HG02870 (cell line): ENCODE data around the gene ZNF124.
A peak's percentile ranks its signal among the peaks of the same experiment; 100 is the strongest.
"Not testable (repeated sequence)": the region's sequence is repeated elsewhere in the genome, so short reads cannot be mapped to it uniquely, and the experiment has no call there.

Experiments used
- ATAC-seq: cut with Tn5 transposase; IDR thresholded peaks from one replicate; pipeline ENCODE4 v1.9.1; 2021; ENCODE audit warnings: mild to moderate bottlenecking, moderate library complexity; ENCODE audit not compliant: unreplicated experiment

ZNF124 gene

DNA sequence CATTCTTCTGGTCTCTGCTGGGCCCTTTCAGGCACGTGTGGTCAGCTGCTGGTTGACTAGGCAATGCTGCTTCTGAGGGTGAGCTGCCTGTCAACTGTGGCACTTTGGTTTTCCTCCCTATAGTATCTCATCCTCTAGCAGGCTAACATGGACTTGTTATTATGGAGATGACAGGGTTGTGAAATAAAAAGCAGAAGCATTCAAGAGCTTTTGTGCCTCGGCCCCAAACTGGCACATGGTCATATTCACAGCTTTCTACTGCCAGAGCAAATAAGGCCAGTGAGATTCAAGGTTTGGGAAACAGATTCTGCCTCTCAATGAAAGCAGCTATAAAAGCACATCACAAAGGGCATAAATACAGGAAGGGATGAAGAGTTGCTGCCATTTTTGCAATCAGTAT, 1.6 kb upstream of the ZNF124 start:
- ATAC-seq = no peak

GRCh38 chr1:247172996-247173395, 1.2 kb upstream of the ZNF124 start:
- no peak for ATAC-seq

- peak; percentile 49 for ATAC-seq
These were observed 377 bp downstream of the ZNF124 start for GRCh38 chr1:247171443-247171842.

DNA sequence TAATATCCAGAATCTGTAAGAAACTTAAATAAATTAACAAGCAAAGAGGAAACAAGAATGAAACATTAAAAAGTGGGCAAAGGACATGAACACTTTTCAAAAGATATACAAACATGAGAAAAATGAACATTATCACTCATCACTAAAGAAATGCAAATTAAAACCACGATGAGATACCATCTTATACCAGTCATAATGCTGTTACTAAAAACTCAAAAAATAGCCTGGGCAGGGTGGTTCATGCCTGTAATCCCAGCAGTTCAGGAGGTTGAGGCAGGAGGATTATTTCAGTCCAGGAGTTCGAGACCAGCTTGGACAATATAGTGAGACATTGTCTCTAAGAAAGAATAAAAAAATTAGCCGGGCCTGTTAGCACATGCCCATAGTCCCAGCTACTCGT, 6.1 kb downstream of the ZNF124 start:
- no peak for ATAC-seq

- no peak for ATAC-seq
These were observed 7.1 kb downstream of the ZNF124 start for GRCh38 chr1:247164694-247165093.

DNA sequence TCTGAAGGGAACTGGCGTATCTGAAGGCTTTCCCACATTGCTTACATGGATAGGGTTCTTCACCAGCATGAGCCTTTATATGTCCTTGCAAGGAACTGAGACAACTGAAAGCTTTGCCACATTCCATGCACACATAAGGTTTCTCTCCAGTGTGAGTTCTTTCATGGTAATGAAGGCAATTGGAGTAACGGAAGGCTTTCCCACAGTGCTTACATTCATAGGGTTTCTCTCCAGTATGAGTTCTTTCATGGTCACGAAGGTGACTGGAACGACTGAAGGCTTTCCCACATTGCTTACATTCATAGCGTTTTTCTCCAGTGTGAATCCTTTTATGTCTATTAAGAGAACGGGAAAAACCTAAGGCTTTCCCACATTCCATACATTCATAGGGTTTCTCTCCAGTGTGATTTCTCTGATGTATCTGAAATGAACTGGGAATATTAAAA, 15.0 kb downstream of the ZNF124 start:
- no peak for ATAC-seq

GRCh38 chr1:247147781-247148180, 24.0 kb downstream of the ZNF124 start:
- no peak for ATAC-seq

DNA sequence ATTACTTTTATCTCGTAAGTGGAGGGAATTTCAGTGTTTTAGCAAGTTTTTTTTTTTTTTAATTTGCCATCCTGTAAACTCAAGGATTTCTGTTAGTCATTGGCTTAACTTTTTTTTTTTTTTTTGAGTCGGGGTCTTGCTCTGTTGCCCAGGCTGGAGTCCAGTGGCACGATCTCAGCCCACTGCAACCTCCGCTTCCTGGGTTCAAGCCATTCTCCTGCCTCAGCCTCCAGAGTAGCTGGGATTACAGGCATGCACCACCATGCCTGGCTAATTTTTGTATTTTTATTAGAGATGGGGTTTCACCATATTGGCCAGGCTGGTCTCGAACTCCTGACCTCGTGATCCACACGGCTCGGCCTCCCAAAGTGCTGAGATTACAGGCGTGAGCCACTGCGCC, 24.7 kb downstream of the ZNF124 start:
- not testable (repeated sequence) for ATAC-seq

- no peak for ATAC-seq
These were observed 25.1 kb downstream of the ZNF124 start for GRCh38 chr1:247146671-247147070.

DNA sequence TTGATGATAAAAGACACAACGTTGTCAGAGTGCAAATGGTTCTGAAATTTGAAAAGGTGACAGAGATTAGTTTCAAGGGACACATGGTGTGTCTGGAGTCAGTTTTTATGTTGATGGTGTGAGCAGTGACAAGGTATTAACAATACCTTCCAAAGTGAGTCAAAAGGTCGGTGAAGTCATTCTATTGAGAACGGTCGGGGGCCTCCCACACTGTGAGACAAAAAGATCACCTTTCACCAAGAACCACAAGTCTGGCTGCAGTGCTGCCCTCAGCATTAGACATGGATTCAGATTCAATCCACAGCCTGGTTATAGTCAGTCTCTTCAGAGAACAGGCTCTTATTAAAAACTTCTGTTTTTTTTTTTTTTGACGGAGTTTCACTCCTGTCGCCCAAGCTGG, 26.5 kb downstream of the ZNF124 start:
- ATAC-seq = no peak

DNA sequence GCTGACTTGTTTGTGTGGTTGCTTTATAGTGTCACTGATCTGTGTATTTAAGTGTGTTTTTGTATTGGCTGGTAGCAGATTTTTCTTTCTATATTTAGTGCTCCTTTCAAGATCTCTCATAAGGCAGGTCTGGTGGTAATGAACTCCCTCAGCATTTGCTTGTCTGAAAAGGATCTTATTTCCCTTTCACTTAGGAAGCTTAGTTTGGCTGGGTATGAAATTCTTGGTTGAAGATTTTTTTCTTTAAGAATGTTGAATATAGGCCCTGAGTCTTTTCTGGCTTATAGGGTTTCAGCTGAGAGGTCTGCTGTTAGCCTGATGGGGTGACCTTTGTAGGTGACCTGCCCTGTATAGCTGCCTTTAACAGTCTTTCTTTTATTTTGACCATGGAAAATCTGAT, 32.3 kb downstream of the ZNF124 start:
- ATAC-seq = not testable (repeated sequence)

DNA sequence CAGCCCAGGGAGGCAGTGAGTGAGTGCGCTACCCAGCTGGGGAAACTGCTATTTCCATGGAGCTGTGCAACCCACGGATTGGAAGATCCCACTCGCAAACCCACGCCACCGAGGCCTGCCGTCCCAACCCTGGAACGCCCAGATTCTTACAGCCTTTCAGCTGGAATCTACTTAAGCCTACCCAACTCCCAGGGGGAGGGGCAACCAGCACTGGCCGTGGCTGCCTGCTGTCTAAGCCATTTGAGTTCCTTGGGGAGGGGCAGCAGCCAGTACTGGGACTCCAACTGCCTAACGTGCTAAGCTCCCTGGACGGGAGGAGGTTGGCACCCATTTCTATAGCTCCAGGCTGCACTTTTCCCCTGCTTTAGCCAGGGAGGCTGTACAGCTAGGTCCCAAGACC, 40.6 kb downstream of the ZNF124 start:
- no peak for ATAC-seq

GRCh38 chr1:247127519-247128282, 44.1 kb downstream of the ZNF124 start:
- ATAC-seq = not testable (repeated sequence)

GRCh38 chr1:247126601-247127000, 45.2 kb downstream of the ZNF124 start:
- ATAC-seq = peak; percentile 49

DNA sequence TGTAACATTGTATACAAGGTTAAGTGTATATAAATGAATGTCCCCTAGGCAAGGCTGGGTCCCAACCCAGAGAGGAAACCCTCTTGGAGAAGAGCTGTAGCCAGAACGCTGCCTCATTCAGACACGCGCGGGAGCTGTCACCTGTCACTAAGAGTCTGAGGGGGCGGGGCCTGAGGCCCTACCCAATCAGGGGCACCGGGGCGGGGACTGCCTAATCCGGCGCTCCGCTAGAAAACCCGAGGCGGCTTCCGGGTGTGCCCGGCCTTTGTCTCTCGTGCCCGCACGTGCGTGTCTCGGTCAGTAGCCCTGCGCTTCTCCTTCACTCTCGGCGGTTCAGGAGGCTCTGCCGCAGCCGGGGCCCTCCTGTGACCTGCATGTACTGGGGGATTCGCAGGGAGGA, 45.7 kb downstream of the ZNF124 start:
- peak; percentile 99 for ATAC-seq

GRCh38 chr1:247121382-247121781, 50.4 kb downstream of the ZNF124 start:
- ATAC-seq = no peak

GRCh38 chr1:247120408-247120668, 51.5 kb downstream of the ZNF124 start:
- not testable (repeated sequence) for ATAC-seq

GRCh38 chr1:247119600-247120407, 52.0 kb downstream of the ZNF124 start:
- ATAC-seq = no peak

- no peak for ATAC-seq
These were observed 52.8 kb downstream of the ZNF124 start for GRCh38 chr1:247118946-247119446.

- ATAC-seq = no peak
These were observed 56.3 kb downstream of the ZNF124 start for GRCh38 chr1:247115545-247115944.

GRCh38 chr1:247115141-247115510, 56.7 kb downstream of the ZNF124 start:
- no peak for ATAC-seq
